Uterus (tissue), 2 donors: Measurements from ENCODE around the gene SNF8.

ENCODE experiments used
- POLR2A ChIP-seq, 2 donors: fragments of 450-650 bp; IDR thresholded peaks; one replicate each; pipeline ENCODE4 v1.6.1; 2016; ENCODE audit warnings: antibody characterized with exemption in 2 of 2, mild to moderate bottlenecking in 1 of 2, moderate library complexity in 1 of 2
- TF ChIP-seq, protein P1 (sequence below), 4 experiments: fragments of 200-600 bp in 2 of 4; fragments of 450-650 bp in 2 of 4; sonication (generic) in 2 of 4; IDR thresholded peaks; one replicate each; pipeline ENCODE4 v1.5.1; 2016 to 2019; ENCODE audit warnings: antibody characterized with exemption in 4 of 4, mild to moderate bottlenecking in 2 of 4, moderate library complexity in 1 of 4

DNA sequence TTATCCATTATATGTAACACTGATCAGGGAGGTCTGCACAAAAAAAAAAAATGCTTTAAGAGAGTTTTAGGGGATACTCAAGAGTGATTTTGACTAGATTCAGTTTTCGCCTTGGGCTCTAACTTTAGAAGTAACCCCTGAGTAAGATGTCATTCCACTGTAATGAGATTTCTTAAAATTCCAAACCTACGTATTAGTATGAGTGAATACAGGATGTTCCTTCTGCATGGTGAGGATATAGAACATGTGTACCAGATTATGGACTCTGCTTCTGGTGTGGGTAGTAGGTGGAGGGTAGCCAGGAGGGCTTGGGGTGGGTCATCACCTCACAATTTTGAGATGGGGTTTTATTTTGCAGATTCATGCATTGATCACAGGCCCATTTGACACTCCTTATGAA is 32.2 kb downstream of the SNF8 start:
- TF ChIP-seq, protein P1, sequence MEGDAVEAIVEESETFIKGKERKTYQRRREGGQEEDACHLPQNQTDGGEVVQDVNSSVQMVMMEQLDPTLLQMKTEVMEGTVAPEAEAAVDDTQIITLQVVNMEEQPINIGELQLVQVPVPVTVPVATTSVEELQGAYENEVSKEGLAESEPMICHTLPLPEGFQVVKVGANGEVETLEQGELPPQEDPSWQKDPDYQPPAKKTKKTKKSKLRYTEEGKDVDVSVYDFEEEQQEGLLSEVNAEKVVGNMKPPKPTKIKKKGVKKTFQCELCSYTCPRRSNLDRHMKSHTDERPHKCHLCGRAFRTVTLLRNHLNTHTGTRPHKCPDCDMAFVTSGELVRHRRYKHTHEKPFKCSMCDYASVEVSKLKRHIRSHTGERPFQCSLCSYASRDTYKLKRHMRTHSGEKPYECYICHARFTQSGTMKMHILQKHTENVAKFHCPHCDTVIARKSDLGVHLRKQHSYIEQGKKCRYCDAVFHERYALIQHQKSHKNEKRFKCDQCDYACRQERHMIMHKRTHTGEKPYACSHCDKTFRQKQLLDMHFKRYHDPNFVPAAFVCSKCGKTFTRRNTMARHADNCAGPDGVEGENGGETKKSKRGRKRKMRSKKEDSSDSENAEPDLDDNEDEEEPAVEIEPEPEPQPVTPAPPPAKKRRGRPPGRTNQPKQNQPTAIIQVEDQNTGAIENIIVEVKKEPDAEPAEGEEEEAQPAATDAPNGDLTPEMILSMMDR (IDR thresholded peaks at IDR 0.05) = no peak
- no peak for TF ChIP-seq POLR2A (IDR thresholded peaks at IDR 0.05)
